ENCODE results near the gene CRCP. TPM values are rescaled to one million over a fixed set of nuclear protein-coding genes. Genes with fewer than 3 reads are reported as not detected.

The CRCP gene
- total and polyA plus RNA-seq, 2 of the 13 experiments (the other 11 are each of a cell fraction or from before 2014, with no cell fraction given), result 22.7 to 31.0 TPM

- TF ChIP-seq GMEB2 (CRISPR knock-in tag; IDR thresholded peaks at IDR 0.05; ENCODE audit: low read depth), result no peak
- no peak for TF ChIP-seq CEBPB (IDR thresholded peaks at IDR 0.05; ENCODE audit: borderline replicate concordance, low read depth, low read length)
- TF ChIP-seq BRD4 (CRISPR knock-in tag; IDR thresholded peaks at IDR 0.05), result peak; percentile 84
- no peak for TF ChIP-seq PTBP1 (IDR thresholded peaks at IDR 0.05; ENCODE audit: low read depth, low read length, poor library complexity, severe bottlenecking)
- TF ChIP-seq PCBP2 (optimal IDR thresholded peaks at IDR 0.05; ENCODE audit: low read depth, low read length, poor library complexity, severe bottlenecking), result no peak
- peak; percentile 75; the same call in 1 of the 2 replicates for TF ChIP-seq POGZ (CRISPR knock-in tag; IDR thresholded peaks at IDR 0.05)
- 0 out of 2 replicates have a peak, but pooled peaks have one; percentile 21 for TF ChIP-seq ZNF564 (CRISPR knock-in tag; IDR thresholded peaks at IDR 0.05)
- TF ChIP-seq HNRNPH1 (optimal IDR thresholded peaks at IDR 0.05; ENCODE audit: low read depth, low read length), result no peak
- TF ChIP-seq, protein P1, sequence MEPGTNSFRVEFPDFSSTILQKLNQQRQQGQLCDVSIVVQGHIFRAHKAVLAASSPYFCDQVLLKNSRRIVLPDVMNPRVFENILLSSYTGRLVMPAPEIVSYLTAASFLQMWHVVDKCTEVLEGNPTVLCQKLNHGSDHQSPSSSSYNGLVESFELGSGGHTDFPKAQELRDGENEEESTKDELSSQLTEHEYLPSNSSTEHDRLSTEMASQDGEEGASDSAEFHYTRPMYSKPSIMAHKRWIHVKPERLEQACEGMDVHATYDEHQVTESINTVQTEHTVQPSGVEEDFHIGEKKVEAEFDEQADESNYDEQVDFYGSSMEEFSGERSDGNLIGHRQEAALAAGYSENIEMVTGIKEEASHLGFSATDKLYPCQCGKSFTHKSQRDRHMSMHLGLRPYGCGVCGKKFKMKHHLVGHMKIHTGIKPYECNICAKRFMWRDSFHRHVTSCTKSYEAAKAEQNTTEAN (CRISPR knock-in tag; conservative IDR thresholded peaks at IDR 0.05), result peak; percentile 34; the same call in 1 of the 2 replicates
- TF ChIP-seq MTA3 (CRISPR knock-in tag; IDR thresholded peaks at IDR 0.05), result no peak
- TF ChIP-seq CEBPZ (IDR thresholded peaks at IDR 0.05; ENCODE audit: low read length), result no peak
- TF ChIP-seq ZBTB42 (CRISPR knock-in tag; IDR thresholded peaks at IDR 0.05), result 0 out of 2 replicates have a peak, but pooled peaks have one; percentile 48
- no peak for TF ChIP-seq SP140L (CRISPR knock-in tag; IDR thresholded peaks at IDR 0.05; ENCODE audit: borderline replicate concordance)
- TF ChIP-seq ZNF282 (IDR thresholded peaks at IDR 0.05; ENCODE audit: partially characterized antibody), result no peak
- TF ChIP-seq, protein P2, sequence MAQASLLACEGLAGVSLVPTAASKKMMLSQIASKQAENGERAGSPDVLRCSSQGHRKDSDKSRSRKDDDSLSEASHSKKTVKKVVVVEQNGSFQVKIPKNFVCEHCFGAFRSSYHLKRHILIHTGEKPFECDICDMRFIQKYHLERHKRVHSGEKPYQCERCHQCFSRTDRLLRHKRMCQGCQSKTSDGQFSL (CRISPR knock-in tag; IDR thresholded peaks at IDR 0.05), result no peak
- TF ChIP-seq RBAK (CRISPR knock-in tag; IDR thresholded peaks at IDR 0.05), result peak; percentile 59; the same call in 1 of the 2 replicates
- no peak for TF ChIP-seq NAIF1 (CRISPR knock-in tag; IDR thresholded peaks at IDR 0.05; ENCODE audit: borderline replicate concordance)
- TF ChIP-seq MED8 (CRISPR knock-in tag; IDR thresholded peaks at IDR 0.05; ENCODE audit: insufficient replicate concordance), result peak; percentile 83
- no peak; the same call in 1 of the 2 replicates for TF ChIP-seq ZNF292 (CRISPR knock-in tag; IDR thresholded peaks at IDR 0.05; ENCODE audit: borderline replicate concordance, low read depth)
- TF ChIP-seq RFX5 (IDR thresholded peaks at IDR 0.05; ENCODE audit: low read depth, low read length), result 0 out of 2 replicates have a peak, but pooled peaks have one; percentile 28
- TF ChIP-seq ZFAT (CRISPR knock-in tag; conservative IDR thresholded peaks at IDR 0.05), result no peak
- peak; percentile 67 for TF ChIP-seq RXRA (CRISPR knock-in tag; IDR thresholded peaks at IDR 0.05)
- peak; percentile 91 for TF ChIP-seq SAP130 (CRISPR knock-in tag; IDR thresholded peaks at IDR 0.05; ENCODE audit: low read depth)
- no peak for TF ChIP-seq ZNF644 (CRISPR knock-in tag; IDR thresholded peaks at IDR 0.05; ENCODE audit: low read depth)
Measured at GRCh38 chr7:66114743-66115649, at the start of gene CRCP (continued).

Measured in HepG2 (cell line).